ENCODE measurements around the gene ZBTB20.

Gene ZBTB20

DNA sequence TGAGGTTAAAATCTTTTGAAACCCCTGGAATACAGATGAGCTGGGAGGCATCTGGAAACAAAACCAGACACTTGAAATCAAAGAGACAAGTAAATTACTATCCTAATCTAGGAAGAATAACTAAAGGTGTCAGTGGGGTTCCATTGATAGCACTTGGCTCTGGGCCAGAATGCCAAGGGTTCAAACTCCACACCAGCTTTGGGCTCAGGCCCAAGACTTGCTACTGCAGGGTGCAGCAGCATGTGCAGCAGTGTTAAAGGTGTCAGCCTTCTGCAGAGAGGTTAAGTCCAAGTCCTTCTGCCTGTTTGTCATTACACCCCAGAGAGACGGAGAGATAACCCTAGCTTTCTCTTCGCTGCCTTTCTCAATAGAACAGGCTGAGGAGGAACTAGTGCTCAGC is 579.3 kb downstream of the ZBTB20 start:
- DNase-seq (ENCODE audit: low spot score) = no peak
- in situ Hi-C loops (cut with MboI; ENCODE audit: low sequenced_read_pairs, unreplicated experiment) = no loop called here
- TF ChIP-seq, protein P1, sequence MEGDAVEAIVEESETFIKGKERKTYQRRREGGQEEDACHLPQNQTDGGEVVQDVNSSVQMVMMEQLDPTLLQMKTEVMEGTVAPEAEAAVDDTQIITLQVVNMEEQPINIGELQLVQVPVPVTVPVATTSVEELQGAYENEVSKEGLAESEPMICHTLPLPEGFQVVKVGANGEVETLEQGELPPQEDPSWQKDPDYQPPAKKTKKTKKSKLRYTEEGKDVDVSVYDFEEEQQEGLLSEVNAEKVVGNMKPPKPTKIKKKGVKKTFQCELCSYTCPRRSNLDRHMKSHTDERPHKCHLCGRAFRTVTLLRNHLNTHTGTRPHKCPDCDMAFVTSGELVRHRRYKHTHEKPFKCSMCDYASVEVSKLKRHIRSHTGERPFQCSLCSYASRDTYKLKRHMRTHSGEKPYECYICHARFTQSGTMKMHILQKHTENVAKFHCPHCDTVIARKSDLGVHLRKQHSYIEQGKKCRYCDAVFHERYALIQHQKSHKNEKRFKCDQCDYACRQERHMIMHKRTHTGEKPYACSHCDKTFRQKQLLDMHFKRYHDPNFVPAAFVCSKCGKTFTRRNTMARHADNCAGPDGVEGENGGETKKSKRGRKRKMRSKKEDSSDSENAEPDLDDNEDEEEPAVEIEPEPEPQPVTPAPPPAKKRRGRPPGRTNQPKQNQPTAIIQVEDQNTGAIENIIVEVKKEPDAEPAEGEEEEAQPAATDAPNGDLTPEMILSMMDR (IDR thresholded peaks at IDR 0.05; ENCODE audit: borderline replicate concordance, control extremely low read depth, extremely low read depth, insufficient read depth, missing control alignments) = no peak

DNA sequence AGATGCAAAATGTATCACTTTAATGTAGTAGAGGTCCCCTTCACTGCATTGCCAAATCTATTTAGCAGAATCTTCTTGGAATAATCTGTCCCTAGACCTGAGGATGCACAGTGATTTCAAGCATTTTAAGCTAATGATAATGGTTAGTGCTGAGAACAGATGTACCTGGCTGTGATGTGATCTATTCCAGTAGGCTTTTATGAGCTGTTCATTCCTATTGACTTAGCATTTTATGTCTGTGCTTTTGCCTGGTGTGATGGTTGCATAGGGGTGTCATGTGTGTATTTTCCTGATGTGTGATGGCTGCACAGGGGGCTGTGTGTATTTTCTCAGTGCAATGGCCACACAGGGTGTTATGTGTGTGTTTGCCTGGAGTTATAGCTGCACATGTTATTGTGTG is 580.3 kb downstream of the ZBTB20 start:
- in situ Hi-C loops (cut with MboI; ENCODE audit: low sequenced_read_pairs, unreplicated experiment) = no loop called here
- TF ChIP-seq, protein P1 (IDR thresholded peaks at IDR 0.05; ENCODE audit: borderline replicate concordance, control extremely low read depth, extremely low read depth, insufficient read depth, missing control alignments) = no peak
- no peak for DNase-seq (ENCODE audit: low spot score)

DNA sequence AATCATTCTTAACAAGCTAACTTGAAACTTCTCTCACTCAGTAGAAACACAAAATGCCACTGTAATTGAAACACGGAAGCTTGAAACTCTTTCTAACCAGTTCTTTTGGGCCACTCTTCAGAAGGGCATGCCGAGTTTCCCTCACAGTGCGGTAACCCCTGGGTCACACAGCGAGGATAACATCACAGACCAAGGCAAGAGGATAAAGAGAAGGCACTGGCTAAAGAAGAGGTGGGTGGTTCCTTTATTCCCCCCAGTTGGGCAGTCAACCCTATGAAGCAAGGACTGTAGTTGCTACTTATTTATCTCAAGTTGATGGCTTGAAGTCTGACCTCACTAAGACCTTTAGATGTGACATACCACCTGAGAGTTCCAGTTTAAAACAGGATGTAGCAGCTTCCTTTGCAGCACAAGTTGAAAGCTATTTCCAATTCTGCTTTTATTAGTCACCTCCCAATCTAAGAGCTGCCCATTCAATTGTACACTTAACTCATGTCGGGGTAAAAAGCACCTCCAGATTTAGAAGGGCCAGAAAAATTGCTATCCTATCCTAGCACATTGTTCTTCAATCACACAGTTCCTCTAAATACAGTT is 580.8 kb downstream of the ZBTB20 start:
- peak; percentile 27 for DNase-seq (ENCODE audit: low spot score)
- in situ Hi-C loops (cut with MboI; ENCODE audit: low sequenced_read_pairs, unreplicated experiment) = no loop called here
- TF ChIP-seq, protein P1 (IDR thresholded peaks at IDR 0.05; ENCODE audit: borderline replicate concordance, control extremely low read depth, extremely low read depth, insufficient read depth, missing control alignments) = no peak

DNA sequence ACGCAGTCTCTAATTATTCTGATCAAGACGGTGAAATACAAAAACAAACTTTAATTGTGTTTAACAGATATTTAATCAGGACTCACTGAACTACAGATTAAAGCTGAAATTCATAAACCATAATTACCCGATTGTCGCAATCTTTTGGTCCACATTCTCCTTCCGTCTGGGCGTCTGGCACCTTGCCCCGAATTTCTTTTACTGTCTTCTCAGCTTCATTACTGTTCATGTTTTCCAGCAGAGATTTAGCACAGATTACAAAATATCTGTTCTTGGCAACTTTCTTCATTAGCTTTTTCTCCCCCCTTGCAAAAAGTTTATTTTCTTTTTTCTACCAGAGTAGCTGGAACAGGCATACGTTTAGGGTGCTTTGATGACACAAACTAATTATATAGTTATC is 581.9 kb downstream of the ZBTB20 start:
- in situ Hi-C loops (cut with MboI; ENCODE audit: low sequenced_read_pairs, unreplicated experiment) = no loop called here
- TF ChIP-seq, protein P1 (IDR thresholded peaks at IDR 0.05; ENCODE audit: borderline replicate concordance, control extremely low read depth, extremely low read depth, insufficient read depth, missing control alignments) = no peak
- no peak for DNase-seq (ENCODE audit: low spot score)

DNA sequence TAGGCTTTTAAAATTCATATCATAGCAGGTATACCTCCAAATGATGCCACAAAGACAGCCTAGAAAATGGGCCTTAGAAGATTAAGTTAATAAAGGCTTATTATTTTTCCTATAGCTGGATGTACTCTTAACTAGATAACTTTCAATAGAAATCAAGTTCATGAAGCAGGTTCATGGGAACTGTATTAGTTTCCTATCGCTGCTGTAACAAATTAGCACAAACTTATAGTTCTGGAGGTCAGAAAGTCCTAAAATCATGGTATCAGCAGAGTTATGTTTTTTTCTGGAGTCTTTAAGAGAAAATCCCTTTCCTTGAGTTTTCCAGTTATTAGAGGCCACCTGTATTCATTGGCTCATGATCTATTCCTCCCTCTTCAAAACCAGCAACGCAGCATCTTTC is 583.4 kb downstream of the ZBTB20 start:
- TF ChIP-seq, protein P1 (IDR thresholded peaks at IDR 0.05; ENCODE audit: borderline replicate concordance, control extremely low read depth, extremely low read depth, insufficient read depth, missing control alignments) = no peak
- DNase-seq (ENCODE audit: low spot score) = no peak
- in situ Hi-C loops (cut with MboI; ENCODE audit: low sequenced_read_pairs, unreplicated experiment) = no loop called here

DNA sequence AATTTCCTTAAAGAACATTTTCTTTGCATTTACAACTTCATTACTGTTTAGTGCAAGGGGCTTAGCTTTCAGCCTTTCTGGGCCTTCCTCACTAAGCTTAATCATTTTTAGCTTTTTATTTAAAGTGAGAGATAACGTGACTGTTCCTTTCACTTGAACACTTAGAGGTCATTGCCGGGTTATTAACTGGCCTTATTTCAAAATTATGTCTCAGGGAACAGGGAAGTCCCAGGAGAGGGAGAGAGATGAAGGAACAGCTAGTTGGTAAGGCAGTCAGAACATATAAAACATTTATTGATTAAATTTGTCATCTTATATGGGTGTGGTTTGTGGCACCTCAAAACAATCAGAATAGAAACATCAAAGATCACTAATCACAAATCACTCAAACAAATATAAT is 584.5 kb downstream of the ZBTB20 start:
- no peak for DNase-seq (ENCODE audit: low spot score)
- in situ Hi-C loops (cut with MboI; ENCODE audit: low sequenced_read_pairs, unreplicated experiment) = no loop called here
- TF ChIP-seq, protein P1 (IDR thresholded peaks at IDR 0.05; ENCODE audit: borderline replicate concordance, control extremely low read depth, extremely low read depth, insufficient read depth, missing control alignments) = no peak

All from GM13976 (cell line).